Psoas muscle (tissue), 8 donors: ENCODE results near the gene ANP32A. TPM values are rescaled to one million over a fixed set of nuclear protein-coding genes. Genes with fewer than 3 reads are reported as not detected.

ENCODE experiments used
- ATAC-seq, 4 donors: fragments of 200-7000 bp; cut with Tn5 transposase; one replicate each; pipeline ENCODE4 v1.9.1; 2020; ENCODE audit warnings: moderate library complexity in 3 of 4, mild to moderate bottlenecking in 2 of 4
- DNase-seq, 2 donors: peaks; one replicate each; pipeline ENCODE4 v3.0.0-alpha.2; 2020
- H3K27ac ChIP-seq: fragments of 200-600 bp; one replicate; pipeline ENCODE4 v1.8.0; 2022
- H3K27me3 ChIP-seq, 3 donors: fragments of 200-600 bp in 1 of 3; one replicate each; pipeline versions ENCODE4 v1.6.1 to v1.8.0; 2013 to 2022; ENCODE audit warnings: low read length in 2 of 3, mild to moderate bottlenecking in 2 of 3, moderate library complexity in 1 of 3; ENCODE audit not compliant: insufficient read depth in 3 of 3
- H3K36me3 ChIP-seq, 2 donors: fragments of 200-600 bp in 1 of 2; one replicate each; pipeline versions ENCODE4 v1.6.1 to v1.8.0; 2013 to 2022; ENCODE audit warnings: low read depth in 1 of 2, mild to moderate bottlenecking in 1 of 2, moderate library complexity in 1 of 2; ENCODE audit not compliant: insufficient read depth in 1 of 2
- H3K4me1 ChIP-seq: fragments of 200-600 bp; one replicate; pipeline ENCODE4 v1.8.0; 2022
- H3K4me3 ChIP-seq: fragments of 200-600 bp; one replicate; pipeline ENCODE4 v1.8.0; 2022; ENCODE audit warnings: mild to moderate bottlenecking
- H3K9me3 ChIP-seq: fragments of 200-600 bp; one replicate; pipeline ENCODE4 v1.8.0; 2022
- CTCF ChIP-seq: fragments of 200-600 bp; IDR thresholded peaks from one replicate; pipeline ENCODE4 v1.8.0; 2022; ENCODE audit warnings: antibody characterized with exemption
- WGBS, 3 donors: extraction: QIAGEN DNeasy Blood & Tissue Kit; methylation state at CpG; one replicate each; pipeline versions ENCODE4 v1.1.6 to v1.1.7; 2013; 5-methylcytosine and 5-hydroxymethylcytosine counted together
- intact Hi-C, 2 donors: fragments of 100-400 bp; cut with DNase I; formaldehyde crosslinking; loops; one replicate each; pipeline versions ENCODE4 v1.11.0 to v1.14.2; 2022
- polyA plus RNA-seq, 3 donors: library from polyadenylated mRNA; stranded (reverse); fragments of 200-250 nt; gene quantifications; one replicate each; pipeline ENCODE4 v1.2.3, GENCODE V29; 2013
- total RNA-seq, 4 donors: library from RNA; stranded (reverse); fragmentation: NEBNext Ultra II Directional in 2 of 4; extraction: Animal tissue kit (Norgen Biotek cat#: 25700) in 2 of 4; gene quantifications; one replicate each; pipeline versions ENCODE4 v1.2.1 to v1.2.4, GENCODE V29; 2021 to 2023
- donor health status: healthy with polysubstance abuse.
- donor health status: DM: no; HTN: no; CAD: no; lungs with moderate emphysema.
- donor health status: Bipolar disorder and iron deficiency.
- donor health status: healthy.
- donor health status: DM: yes; HTN: yes; CAD: no.
- donor health status: DM: no; HTN: no; CAD: no.
- donor health status: DM: no; HTN: no; CAD: no.
- donor health status: DM: yes; HTN: yes; CAD: no.

ANP32A gene
- total and polyA plus RNA-seq, 7 donors = 56.7 to 98.2 (median 83.7) TPM

DNA sequence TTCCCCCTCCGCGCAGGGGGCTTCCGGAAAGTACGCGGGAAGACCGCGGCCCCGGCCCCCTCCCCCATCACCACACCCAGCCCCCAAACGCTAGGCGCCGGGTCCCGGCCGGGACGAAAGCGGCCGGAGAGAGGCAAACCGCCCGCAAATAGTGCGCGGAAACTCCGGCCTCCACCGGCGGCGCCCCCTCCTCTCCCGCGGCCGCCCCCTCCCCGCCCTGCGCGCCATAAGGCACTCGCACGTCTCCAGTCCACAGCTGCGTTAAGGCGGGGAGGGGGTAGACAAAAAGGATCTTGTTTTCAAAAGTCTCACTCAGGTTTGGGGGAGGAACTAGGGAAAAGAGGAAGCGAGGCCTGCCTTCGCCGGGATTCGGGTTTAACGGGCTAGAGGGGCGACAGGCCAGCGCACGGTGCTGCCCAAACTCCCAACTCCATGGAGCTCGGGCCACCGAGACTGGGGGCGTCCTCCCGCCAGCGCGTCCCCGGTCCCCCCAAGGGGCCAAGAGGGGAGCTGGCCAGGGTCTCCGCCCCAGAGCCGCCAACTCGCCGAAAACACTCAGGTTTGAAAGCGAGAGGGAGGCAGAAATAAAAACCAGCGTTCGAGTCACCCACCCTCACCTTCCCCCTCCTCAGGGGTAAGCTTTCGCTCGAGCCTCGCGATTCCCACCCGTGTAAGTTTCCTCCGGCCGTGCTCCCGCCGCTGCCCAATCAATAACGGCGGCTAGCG, 1.8 kb downstream of the ANP32A start:
- Histone ChIP-seq H3K36me3 (no peaks in the 10 kb centered on the region), H3K4me3 (peak overlapping the region; percentile 86), H3K27me3 (no peaks in the 10 kb centered on the region), H3K4me1 (peaks cover 33% of the 10 kb centered on the region), H3K9me3 (no peaks in the 10 kb centered on the region), H3K27ac (peak overlapping the region; percentile 99)
- WGBS, 3 donors = 1% methylated on average over 55 to 68 of the region's 68 CpGs
- no peak for TF ChIP-seq CTCF
- DNase-seq (peak; percentile 53 to 79), ATAC-seq (peak; percentile 14 to 43 (median 16))
- intact Hi-C loops = loop anchor here in 1 of 2 donors (2.0 kb wide), 1 partner anchor 24 kb away; no protein-coding TSS in a partner anchor

DNA sequence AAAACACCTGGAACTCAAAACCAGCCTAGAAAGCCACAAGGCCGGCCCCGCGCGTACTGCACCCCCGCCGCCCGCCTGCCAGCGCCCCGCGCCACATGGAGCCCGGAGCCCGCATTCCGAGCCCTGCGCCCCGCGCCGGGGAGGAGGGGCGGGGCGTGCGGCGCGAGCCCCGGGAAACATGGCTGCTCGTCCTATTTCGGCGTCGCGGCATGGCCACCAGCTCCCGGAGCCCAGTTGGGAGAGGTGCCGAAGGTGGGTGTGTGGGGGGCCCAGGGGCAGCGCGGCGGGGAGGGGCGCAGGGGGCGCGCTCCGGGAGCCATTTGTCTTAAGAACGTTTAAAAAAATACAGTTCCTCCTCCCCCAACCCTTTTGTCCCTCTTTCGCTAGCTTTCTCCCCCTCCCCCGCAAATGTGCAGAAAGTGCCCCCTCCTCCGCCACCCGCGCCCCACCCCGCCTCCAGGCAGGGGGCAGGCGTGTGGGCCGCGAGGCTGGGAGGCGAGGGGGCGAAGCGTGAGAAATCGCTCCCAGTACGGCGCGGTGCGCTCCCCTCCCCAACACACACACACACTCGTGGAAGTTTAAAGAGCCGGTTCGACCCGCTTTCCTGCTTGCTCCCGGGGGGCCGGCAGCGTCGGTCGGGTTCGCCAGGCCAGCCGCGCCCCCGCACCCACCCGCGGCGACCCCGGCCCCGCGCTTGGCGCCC, 2.5 kb downstream of the ANP32A start:
- Histone ChIP-seq H3K36me3 (no peaks in the 10 kb centered on the region), H3K27ac (peak overlapping the region; percentile 99), H3K9me3 (no peaks in the 10 kb centered on the region), H3K27me3 (no peaks in the 10 kb centered on the region), H3K4me1 (peaks cover 40% of the 10 kb centered on the region), H3K4me3 (peak overlapping the region; percentile 86)
- DNase-seq (peak; percentile 73 to 85), ATAC-seq (peak; percentile 51 to 62 (median 57))
- intact Hi-C loops = loop anchor here in 1 of 2 donors (2.0 kb wide), 1 partner anchor 23 kb away; no protein-coding TSS in a partner anchor
- 0% methylated on average over 31 to 75 of the region's 75 CpGs for WGBS, 3 donors
- TF ChIP-seq CTCF = no peak

- 0% methylated on average over 59 to 64 of the region's 64 CpGs for WGBS, 3 donors
- intact Hi-C loops = loop anchor here in 1 of 2 donors (2.0 kb wide), 1 partner anchor 23 kb away; no protein-coding TSS in a partner anchor
- ATAC-seq = peak; percentile 42 to 58 (median 49)
- Histone ChIP-seq H3K36me3 (no peaks in the 10 kb centered on the region), H3K9me3 (no peaks in the 10 kb centered on the region), H3K27me3 (no peaks in the 10 kb centered on the region), H3K27ac (peak overlapping the region; percentile 99), H3K4me1 (peaks cover 46% of the 10 kb centered on the region), H3K4me3 (peak overlapping the region; percentile 86)
- DNase-seq = peak; percentile 66 to 85
- TF ChIP-seq CTCF = no peak
Observed at GRCh38 chr15:68817304-68818065, 3.2 kb downstream of the ANP32A start.

DNA sequence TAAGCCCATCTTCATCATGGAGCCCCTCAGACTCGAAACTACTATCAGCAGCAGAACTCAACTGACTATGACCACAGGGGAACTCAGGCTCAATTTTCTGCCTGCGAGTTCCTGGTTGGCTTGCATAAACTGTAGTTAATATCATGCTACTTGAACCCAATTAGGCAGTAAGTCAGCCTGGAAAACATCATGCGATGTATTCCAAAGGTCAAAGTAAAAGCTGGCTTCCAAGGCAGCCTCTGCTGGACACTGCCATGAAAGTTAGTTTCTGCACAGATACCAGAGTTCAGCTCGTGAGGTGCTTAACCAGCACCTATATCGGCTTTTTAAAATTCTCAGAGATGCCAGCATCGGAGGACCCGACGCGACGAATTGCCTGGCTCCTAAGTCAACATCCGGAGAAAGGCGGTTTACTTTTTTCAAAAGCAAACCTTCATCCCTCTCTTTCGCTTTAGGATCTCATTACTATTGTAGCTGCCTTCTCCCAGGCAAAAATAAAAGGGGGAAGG, 3.8 kb downstream of the ANP32A start:
- ATAC-seq = no peak
- DNase-seq = no peak
- Histone ChIP-seq H3K36me3 (no peaks in the 10 kb centered on the region), H3K4me3 (peak overlapping the region; percentile 86), H3K9me3 (no peaks in the 10 kb centered on the region), H3K27me3 (no peaks in the 10 kb centered on the region), H3K4me1 (peaks cover 47% of the 10 kb centered on the region), H3K27ac (peak overlapping the region; percentile 99)
- intact Hi-C loops = no loop called here
- no peak for TF ChIP-seq CTCF
- WGBS, 3 donors = 1 to 4% (median 1%) methylated on average over 13 of the region's 13 CpGs
